GM19023 (cell line): ENCODE measurements around the gene KIT.

Experiments used
- ATAC-seq: cut with Tn5 transposase; IDR thresholded peaks from one replicate; pipeline ENCODE4 v1.9.1; 2021; ENCODE audit warnings: mild to moderate bottlenecking, moderate library complexity; ENCODE audit not compliant: unreplicated experiment

KIT gene

GRCh38 chr4:54659749-54660535, 2.2 kb downstream of the KIT start:
- no peak for ATAC-seq

- no peak for ATAC-seq
Observed at GRCh38 chr4:54660591-54660990, 2.8 kb downstream of the KIT start.

- no peak for ATAC-seq
Observed at GRCh38 chr4:54661169-54661568, 3.4 kb downstream of the KIT start.

DNA sequence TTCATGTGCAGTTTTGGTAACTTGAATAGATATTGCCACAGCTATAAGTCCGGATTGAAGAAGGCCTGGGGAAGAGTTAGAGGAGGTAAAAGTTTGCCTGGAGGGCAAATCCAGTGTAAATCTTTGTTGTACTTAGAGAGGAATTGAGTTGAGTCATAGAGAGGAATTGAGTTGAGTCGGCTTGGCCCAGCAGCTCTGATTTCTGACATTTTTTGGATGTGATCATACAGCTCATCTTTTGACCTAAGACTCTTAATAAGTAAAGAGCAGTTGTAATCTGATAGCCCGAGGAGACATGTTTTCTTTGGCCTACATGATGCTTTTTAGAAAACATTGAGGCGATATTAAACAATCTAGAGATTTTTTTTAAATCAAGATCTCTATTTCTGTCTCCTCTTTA, 3.9 kb downstream of the KIT start:
- no peak for ATAC-seq

- no peak for ATAC-seq
Observed at GRCh38 chr4:54662123-54662522, 4.4 kb downstream of the KIT start.

DNA sequence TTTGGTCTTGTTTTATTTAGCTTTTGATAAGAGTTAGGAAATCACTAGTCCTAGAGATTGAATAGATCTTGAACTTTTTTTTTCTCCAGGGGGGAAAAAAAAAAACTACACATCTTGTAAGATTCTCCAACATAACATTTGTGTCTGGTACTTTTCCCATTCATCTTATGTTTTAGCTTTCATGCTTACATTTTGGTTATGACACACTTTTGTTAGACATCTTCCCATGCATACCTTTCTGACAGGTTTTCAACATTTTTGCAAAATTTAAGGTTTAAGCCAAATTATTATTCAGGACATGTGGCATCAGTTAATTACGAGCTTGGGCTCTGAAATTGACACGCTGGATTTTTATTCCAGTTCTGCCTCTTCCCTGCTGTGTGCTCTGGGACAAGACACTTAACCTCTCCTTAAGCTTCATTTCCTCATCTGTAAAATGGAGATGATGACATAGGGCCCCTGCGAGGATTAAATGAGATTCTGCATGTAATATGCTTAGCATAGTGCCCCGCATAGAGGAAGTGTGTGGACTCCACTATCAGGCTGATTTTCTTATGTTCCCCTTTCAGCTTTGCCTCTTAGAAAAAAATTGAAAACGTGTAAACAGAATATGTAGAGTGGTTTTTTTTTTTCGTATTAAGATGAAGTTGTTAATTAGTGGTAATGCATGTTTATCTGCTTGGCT, 5.3 kb downstream of the KIT start:
- no peak for ATAC-seq

- no peak for ATAC-seq
Observed at GRCh38 chr4:54664400-54664799, 6.6 kb downstream of the KIT start.

- no peak for ATAC-seq
Observed at GRCh38 chr4:54668014-54668611, 10.4 kb downstream of the KIT start.

DNA sequence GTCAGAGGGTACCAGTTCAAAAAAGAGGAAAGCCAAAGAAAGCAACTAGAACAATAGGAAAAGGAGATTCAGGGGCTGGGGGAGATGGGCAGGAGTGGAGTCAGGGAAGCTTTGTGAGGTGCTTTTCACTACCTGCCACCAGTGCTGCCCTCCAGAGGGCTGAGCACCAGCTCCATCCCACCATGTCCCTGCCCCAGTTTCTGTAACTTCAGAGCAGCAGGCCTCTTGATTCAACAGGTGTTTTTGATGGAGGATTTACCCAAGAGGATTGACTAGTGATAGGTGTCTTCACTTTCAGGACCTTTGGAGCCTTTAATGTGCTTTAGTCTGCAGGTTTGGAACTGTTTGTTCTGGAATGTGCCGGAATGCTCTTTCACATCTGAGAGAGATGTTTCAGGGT, 12.1 kb downstream of the KIT start:
- ATAC-seq, result no peak

- ATAC-seq, result no peak
Observed at GRCh38 chr4:54675721-54676461, 18.1 kb downstream of the KIT start.

- no peak for ATAC-seq
Observed at GRCh38 chr4:54676658-54677057, 18.9 kb downstream of the KIT start.

DNA sequence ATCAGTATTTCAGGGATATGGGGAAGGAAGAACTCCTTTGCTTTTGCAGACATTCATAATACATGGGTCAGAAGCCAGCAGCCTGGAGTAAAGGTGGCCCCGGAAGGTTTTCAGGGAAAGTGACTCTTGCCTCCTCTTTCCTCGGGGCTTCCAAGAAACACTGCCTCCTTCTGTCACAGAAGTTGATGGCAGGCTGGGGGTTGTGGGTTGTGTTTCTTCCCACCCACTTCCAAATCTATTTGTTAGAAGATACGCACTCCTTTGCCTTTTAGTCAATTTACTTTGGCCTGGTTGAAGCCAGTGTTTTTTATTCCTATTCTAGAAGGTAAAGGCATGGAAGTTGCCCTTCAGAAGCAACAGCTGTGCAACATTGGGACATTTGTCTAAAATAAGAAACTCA, 19.7 kb downstream of the KIT start:
- no peak for ATAC-seq

DNA sequence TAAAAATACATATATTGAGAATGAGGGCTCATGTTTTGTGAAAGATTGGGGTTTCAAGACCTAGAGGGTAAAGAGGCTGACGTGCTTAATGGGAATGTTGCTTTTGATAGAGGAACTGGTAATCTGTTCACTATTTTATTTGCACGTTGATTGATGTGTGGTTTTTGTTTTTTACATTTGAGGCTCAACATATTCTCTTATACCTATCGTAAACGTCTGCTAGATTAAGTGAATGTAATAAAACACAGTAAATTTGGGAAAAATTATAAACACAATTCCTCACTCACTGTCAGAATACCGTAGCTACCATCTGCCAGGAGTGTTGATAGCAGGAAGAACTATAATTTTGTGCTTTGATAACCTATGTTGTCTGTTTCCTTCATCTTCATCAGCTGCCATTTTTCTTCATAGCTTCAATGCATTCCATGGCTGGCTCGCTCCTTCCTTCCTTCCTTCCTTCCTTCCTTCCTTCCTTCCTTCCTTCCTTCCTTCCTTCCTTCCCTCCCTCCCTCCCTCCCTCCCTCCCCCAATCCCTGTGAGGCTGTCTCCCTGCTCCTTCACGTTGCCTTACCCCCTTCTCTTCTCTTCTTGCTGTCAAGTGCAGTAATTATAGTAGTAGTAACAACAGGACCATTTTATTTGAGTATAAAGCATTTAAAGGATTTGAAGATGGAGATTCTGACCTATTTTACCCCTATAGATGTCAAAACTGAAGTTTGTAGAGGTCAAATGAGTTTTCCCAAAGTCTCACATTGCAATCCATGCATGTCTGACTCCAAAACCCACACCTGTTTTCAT, 20.3 kb downstream of the KIT start:
- ATAC-seq, result no peak

DNA sequence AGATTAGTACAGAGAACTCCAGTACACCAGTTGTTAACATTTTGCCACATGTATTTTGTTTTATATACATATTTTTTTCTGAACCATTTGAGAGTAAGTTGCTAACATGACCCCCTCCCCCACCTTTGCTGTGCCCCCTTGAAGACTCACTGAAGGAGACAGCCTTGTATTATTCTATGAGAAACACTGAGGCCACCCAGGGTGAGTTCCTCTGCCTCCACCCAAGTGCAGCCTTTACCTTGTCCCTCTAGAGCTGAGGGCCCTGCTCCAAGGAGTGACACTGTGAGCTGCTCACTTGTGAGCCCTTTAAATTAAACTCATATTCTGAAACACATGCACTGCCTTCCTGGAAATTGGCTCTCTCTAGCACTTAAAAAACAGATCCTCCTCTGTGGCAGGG, 21.1 kb downstream of the KIT start:
- ATAC-seq, result no peak

DNA sequence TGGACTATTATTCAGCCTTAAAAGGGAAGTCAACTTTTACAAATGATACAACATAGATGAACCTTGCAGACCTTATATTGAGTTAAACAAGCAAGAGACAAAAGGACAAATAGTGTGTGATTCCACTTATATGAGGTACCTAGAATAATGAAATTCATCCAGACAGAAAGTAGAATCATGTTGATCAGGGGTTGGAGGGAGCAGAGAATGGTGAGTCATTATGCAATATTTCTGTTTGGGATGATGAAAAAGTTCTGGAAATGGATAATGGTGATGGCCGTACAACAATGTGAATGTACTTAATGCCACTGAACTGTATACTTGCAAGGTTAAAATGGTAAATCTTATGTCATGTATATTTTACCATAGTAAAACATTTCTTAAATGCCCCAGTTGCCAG, 22.1 kb downstream of the KIT start:
- ATAC-seq, result no peak

DNA sequence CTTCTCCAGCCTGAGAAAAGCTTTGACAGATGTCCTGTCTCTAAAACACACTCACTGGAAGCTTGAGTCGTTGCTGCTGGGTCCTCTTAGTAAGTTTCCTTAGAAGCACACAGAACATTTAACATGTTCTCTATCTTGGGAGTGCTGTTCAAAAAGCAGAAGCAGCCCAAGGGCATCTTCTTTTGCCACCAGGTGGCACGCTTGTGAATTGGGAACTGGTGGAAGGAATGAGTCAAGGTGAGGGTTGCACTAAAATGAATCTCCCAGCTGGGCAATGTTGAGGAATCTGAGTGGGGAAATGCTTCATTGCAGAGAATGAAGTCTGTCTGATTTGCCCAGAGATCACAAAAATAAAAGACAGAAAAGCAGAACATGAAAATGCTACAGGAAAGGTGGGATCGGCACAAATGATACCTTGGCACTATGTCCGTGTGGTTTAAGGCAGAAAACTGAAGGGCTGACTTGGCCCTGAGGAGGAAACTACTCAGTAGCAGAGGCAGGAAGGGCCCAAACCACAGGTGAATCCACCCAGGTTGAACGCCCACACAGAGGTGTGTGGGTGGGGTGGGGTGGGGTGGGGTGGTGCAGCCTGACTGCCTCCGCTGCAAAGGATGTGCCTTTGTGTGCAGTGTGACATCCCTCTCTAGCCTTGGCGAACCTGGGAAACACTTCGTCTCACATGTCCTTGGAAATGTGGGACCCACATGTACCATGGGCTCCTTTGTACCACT, 26.0 kb downstream of the KIT start:
- peak; percentile 52 for ATAC-seq

DNA sequence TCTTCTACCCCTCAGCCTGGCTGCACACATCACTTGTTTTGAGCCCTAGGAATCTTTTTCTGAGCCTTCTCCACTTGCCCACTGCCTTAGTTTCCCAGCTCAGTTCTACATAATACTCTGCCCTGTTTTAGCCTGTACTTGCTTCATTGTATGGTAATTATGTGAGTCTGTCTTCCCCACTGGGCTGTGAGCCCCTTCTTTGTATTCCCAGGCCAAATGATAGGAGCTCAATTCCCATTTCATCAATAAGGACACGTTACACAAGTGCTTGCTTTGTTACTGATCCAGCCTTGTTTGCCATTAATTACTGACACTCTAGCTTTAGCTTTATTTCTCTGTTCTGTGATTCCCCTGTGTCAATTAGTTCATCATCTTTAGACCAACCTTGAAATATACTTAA, 28.1 kb downstream of the KIT start:
- no peak for ATAC-seq

GRCh38 chr4:54687887-54688841, 30.4 kb downstream of the KIT start:
- peak; percentile 44 for ATAC-seq

DNA sequence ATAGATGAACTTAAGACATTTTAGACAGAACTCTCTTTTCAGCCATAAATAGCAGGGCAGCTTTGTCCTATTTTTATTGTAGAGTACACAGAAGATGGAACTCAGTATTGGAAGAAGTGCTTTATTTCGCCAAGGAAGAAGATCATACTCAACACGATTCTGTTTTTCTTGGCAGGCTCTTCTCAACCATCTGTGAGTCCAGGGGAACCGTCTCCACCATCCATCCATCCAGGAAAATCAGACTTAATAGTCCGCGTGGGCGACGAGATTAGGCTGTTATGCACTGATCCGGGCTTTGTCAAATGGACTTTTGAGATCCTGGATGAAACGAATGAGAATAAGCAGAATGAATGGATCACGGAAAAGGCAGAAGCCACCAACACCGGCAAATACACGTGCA, 37.6 kb downstream of the KIT start:
- no peak for ATAC-seq
